Trophoblast cell (in vitro differentiated cells and primary cell): Measurements from ENCODE around the gene HPSE2.

Source experiments
- DNase-seq, 2 donors: peaks; one replicate each; pipeline ENCODE4 v3.0.0-alpha.2; 2016
- H2AFZ ChIP-seq: 2 replicates; pipeline ENCODE4 v1.6.1; 2013; ENCODE audit warnings: low read length, moderate library complexity, mild to moderate bottlenecking; ENCODE audit not compliant: insufficient read depth, poor library complexity
- H2AK5ac ChIP-seq: 2 replicates; pipeline ENCODE4 v1.6.1; 2013; ENCODE audit warnings: mild to moderate bottlenecking, low read length
- H2BK120ac ChIP-seq: 2 replicates; pipeline ENCODE4 v1.6.1; 2013; ENCODE audit warnings: low read length, mild to moderate bottlenecking, moderate library complexity; ENCODE audit not compliant: insufficient read depth, poor library complexity
- H2BK12ac ChIP-seq: 2 replicates; pipeline ENCODE4 v1.6.1; 2013; ENCODE audit warnings: mild to moderate bottlenecking, low read length, moderate library complexity
- H2BK5ac ChIP-seq: 2 replicates; pipeline ENCODE4 v1.6.1; 2013; ENCODE audit warnings: low read length, low read depth, moderate library complexity, mild to moderate bottlenecking; ENCODE audit not compliant: poor library complexity
- H3K14ac ChIP-seq: 2 replicates; pipeline ENCODE4 v1.6.1; 2013; ENCODE audit warnings: mild to moderate bottlenecking, low read length
- H3K18ac ChIP-seq: 2 replicates; pipeline ENCODE4 v1.6.1; 2013; ENCODE audit warnings: mild to moderate bottlenecking, low read length
- H3K23ac ChIP-seq: 2 replicates; pipeline ENCODE4 v1.6.1; 2013; ENCODE audit warnings: low read length
- H3K27ac ChIP-seq: 2 replicates; pipeline ENCODE4 v1.5.1; 2013; ENCODE audit warnings: low read depth, mild to moderate bottlenecking, inconsistent platforms, low read length, moderate library complexity
- H3K27me3 ChIP-seq: 2 replicates; pipeline ENCODE4 v1.6.1; 2013; ENCODE audit warnings: inconsistent platforms, mild to moderate bottlenecking, low read length, moderate library complexity; ENCODE audit not compliant: insufficient read depth
- H3K36me3 ChIP-seq, 2 experiments: 1 replicate in 1 of 2; 2 replicates in 1 of 2; pipeline ENCODE4 v1.6.1; 2013; ENCODE audit warnings: low read length in 2 of 2, mild to moderate bottlenecking in 2 of 2, moderate library complexity in 1 of 2; ENCODE audit not compliant: insufficient read depth in 2 of 2, control insufficient read depth in 1 of 2
- H3K4ac ChIP-seq: 2 replicates; pipeline ENCODE4 v1.6.1; 2013; ENCODE audit warnings: low read depth, mild to moderate bottlenecking, low read length, moderate library complexity
- H3K4me1 ChIP-seq, 2 experiments: 1 replicate in 1 of 2; 2 replicates in 1 of 2; pipeline ENCODE4 v1.6.1; 2013; ENCODE audit warnings: low read length in 2 of 2, mild to moderate bottlenecking in 2 of 2, moderate library complexity in 1 of 2; ENCODE audit not compliant: insufficient read depth in 2 of 2, control insufficient read depth in 1 of 2
- H3K4me2 ChIP-seq: 2 replicates; pipeline ENCODE4 v1.6.1; 2013; ENCODE audit warnings: inconsistent platforms, mild to moderate bottlenecking, low read length, moderate library complexity
- H3K4me3 ChIP-seq: 2 replicates; pipeline ENCODE4 v1.5.1; 2013; ENCODE audit warnings: mild to moderate bottlenecking, low read depth, low read length, inconsistent platforms
- H3K79me1 ChIP-seq: one replicate; pipeline ENCODE4 v1.6.1; 2013; ENCODE audit warnings: low read length
- H3K79me2 ChIP-seq: 2 replicates; pipeline ENCODE4 v1.6.1; 2013; ENCODE audit warnings: low read length, mild to moderate bottlenecking; ENCODE audit not compliant: control insufficient read depth, insufficient read depth, poor library complexity
- H3K9ac ChIP-seq: 2 replicates; pipeline ENCODE4 v1.6.1; 2013; ENCODE audit warnings: mild to moderate bottlenecking, low read length
- H3K9me3 ChIP-seq: 2 replicates; pipeline ENCODE4 v1.6.1; 2013; ENCODE audit warnings: low read depth, mild to moderate bottlenecking, control low read depth, inconsistent platforms, low read length; ENCODE audit not compliant: insufficient read depth
- H4K12ac ChIP-seq: 2 replicates; pipeline ENCODE4 v1.6.1; 2013; ENCODE audit warnings: low read depth, mild to moderate bottlenecking, low read length, moderate library complexity
- H4K8ac ChIP-seq: 2 replicates; pipeline ENCODE4 v1.6.1; 2013; ENCODE audit warnings: low read depth, mild to moderate bottlenecking, low read length, moderate library complexity
- H4K91ac ChIP-seq: one replicate; pipeline ENCODE4 v1.6.1; 2013; ENCODE audit warnings: low read depth, mild to moderate bottlenecking, low read length, moderate library complexity
- WGBS: extraction: QIAGEN DNeasy Blood & Tissue Kit; methylation state at CpG from one replicate; pipeline ENCODE4 v1.1.7; 2013; ENCODE audit warnings: missing lambda C conversion rate; ENCODE audit not compliant: insufficient read length, insufficient coverage; ENCODE audit errors: extremely low coverage; 5-methylcytosine and 5-hydroxymethylcytosine counted together

The HPSE2 gene

DNA sequence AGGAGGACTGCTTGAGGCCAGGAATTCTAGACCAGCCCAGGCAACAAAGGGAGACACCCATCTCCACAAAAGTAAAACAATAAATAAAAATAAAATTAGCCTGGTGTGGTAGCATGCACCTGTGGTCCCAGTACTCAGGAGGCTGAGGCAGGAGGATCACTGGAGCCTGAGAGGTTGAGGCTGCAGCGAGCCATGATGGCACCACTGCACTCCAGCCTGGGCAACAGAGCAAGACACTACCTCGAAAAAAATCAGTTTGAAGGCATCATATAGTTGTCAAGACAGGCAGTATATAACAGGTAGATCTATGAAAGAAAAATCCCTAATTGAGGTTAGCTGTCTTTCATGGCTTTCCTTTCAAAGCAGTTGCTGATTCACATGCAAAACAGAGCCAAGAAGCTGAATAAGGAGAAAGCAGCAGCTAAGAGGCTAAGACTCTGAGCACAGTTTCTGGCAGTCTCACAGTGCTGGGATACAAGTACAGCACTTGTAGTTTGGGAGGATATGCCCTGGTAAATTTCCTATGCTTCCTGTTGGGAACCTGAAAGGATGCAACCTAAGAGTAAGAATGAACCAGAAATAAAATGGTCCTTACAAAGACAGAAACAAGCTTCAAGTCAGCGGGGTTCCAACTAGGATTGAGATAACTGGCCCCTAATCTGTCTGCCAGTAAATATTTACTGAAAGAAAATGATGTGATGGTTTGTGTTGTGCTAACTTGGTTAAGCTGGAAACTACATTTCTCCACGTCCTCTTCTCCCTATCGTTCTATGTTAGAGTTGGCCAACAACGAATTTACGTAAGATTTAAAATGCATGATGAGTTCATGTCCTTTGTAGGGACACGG is 420.4 kb downstream of the HPSE2 start:
- H3K4me1 ChIP-seq = no peaks in the 10 kb centered on the region
- no peak overlapping the region for H3K14ac ChIP-seq
- no peak overlapping the region for H4K12ac ChIP-seq
- no peak overlapping the region for H2AK5ac ChIP-seq
- no peaks in the 10 kb centered on the region for H3K27me3 ChIP-seq
- no peak overlapping the region for H3K4ac ChIP-seq
- H3K9ac ChIP-seq = no peak overlapping the region
- H2AFZ ChIP-seq = no peak overlapping the region
- H3K36me3 ChIP-seq = no peaks in the 10 kb centered on the region
- no peak overlapping the region for H2BK5ac ChIP-seq
- no peak overlapping the region for H4K8ac ChIP-seq
- H4K91ac ChIP-seq = no peak overlapping the region
- H3K9me3 ChIP-seq = no peaks in the 10 kb centered on the region
- no peak overlapping the region for H3K4me3 ChIP-seq
- H3K23ac ChIP-seq = no peak overlapping the region
- H3K18ac ChIP-seq = no peak overlapping the region
- no CpG with 5 or more reads among the region's 8 CpGs for WGBS
- no peak overlapping the region for H3K4me2 ChIP-seq
- H2BK12ac ChIP-seq = no peak overlapping the region
- H3K79me1 ChIP-seq = no peaks in the 10 kb centered on the region
- H3K79me2 ChIP-seq = no peaks in the 10 kb centered on the region
- no peak overlapping the region for H3K27ac ChIP-seq
- H2BK120ac ChIP-seq = no peak overlapping the region
- no peak for DNase-seq

DNA sequence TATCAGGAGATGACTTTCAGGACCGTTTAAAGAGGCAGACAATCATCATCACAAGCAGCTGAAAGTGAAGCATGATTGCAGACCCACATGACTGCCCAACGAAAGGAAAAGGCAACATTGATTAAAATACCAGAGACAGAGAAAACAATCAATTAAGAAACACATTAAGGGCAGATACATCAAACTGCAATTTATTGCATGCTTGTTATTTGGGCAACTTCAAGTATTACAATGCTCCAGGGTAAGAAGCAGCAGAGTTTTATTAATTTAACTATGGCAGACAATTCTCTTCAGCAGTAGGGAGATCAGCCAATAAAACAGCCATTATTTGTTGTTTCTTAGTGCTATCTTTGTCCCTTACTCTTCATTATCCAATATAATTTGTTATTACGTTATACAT is 421.2 kb downstream of the HPSE2 start:
- Histone ChIP-seq H3K79me2 (no peaks in the 10 kb centered on the region), H3K9ac (no peak overlapping the region), H3K14ac (no peak overlapping the region), H2BK5ac (no peak overlapping the region), H4K12ac (no peak overlapping the region), H3K4me3 (no peak overlapping the region), H4K91ac (no peak overlapping the region), H4K8ac (no peak overlapping the region), H3K23ac (no peak overlapping the region), H2BK12ac (no peak overlapping the region), H3K9me3 (no peaks in the 10 kb centered on the region), H2AK5ac (no peak overlapping the region), H3K27me3 (no peaks in the 10 kb centered on the region), H3K79me1 (no peaks in the 10 kb centered on the region), H3K27ac (no peak overlapping the region), H3K4me1 (no peaks in the 10 kb centered on the region), H3K4ac (no peak overlapping the region), H2AFZ (no peak overlapping the region), H3K18ac (no peak overlapping the region), H3K36me3 (no peaks in the 10 kb centered on the region), H3K4me2 (no peak overlapping the region), H2BK120ac (no peak overlapping the region)
- DNase-seq = no peak
- no CpG with 5 or more reads among the region's 3 CpGs for WGBS

DNA sequence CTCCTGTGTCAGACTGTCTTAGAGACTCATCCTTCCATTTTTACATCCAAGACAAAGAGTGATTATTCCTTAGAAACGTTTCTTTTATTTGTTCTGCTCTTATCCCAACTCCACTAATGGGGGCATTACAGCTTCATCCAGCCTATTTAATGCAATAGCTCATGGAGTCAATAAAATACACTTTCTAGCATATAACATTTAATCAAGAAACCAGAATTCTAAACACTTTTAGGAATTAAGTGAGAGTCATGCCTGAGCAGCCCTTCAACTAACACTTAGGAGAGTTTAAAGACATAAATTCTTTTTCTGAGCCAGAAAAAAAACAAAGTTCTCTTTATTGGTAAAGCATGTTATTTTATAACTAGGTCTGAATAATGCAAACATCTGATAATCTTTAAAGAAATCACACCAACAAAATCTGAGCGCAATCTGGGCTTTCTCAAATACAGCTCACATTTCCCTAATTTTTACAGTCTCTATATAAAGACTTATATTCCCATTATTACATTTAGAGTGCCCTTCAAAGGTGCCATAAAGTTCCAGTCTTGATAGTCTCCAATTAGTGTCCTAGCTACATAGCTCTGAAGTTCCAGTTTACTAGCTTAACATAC is 427.3 kb downstream of the HPSE2 start:
- DNase-seq = no peak
- Histone ChIP-seq H3K18ac (no peak overlapping the region), H3K23ac (no peak overlapping the region), H3K36me3 (no peaks in the 10 kb centered on the region), H4K8ac (no peak overlapping the region), H3K4me2 (no peak overlapping the region), H2BK12ac (no peak overlapping the region), H3K79me1 (no peaks in the 10 kb centered on the region), H3K79me2 (no peaks in the 10 kb centered on the region), H2AFZ (no peak overlapping the region), H3K4me1 (no peaks in the 10 kb centered on the region), H3K14ac (no peak overlapping the region), H3K27ac (no peak overlapping the region), H2BK5ac (no peak overlapping the region), H3K4ac (no peak overlapping the region), H3K27me3 (no peaks in the 10 kb centered on the region), H2BK120ac (no peak overlapping the region), H4K12ac (no peak overlapping the region), H3K4me3 (no peak overlapping the region), H3K9me3 (no peaks in the 10 kb centered on the region), H4K91ac (no peak overlapping the region), H2AK5ac (no peak overlapping the region), H3K9ac (no peak overlapping the region)
- WGBS = no CpG with 5 or more reads among the region's 2 CpGs

DNA sequence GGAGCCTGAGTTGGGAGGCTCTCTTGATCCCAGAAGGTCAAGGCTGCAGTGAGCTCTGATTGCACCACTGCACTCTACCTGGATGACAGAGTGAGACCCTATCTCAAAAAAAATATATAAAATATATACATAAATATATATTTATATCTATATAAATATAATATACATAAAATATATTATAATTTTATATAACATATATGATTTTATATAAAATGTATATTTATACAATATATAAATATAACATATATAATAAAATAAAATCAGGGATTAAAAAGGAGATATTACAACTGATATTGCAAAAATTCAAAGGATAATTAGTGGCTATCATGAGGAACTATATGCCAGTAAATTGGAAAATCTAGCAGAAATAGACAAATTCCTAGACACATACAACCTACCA is 435.4 kb downstream of the HPSE2 start:
- H2AFZ ChIP-seq = no peak overlapping the region
- no peaks in the 10 kb centered on the region for H3K27me3 ChIP-seq
- no peaks in the 10 kb centered on the region for H3K79me1 ChIP-seq
- H4K91ac ChIP-seq = no peak overlapping the region
- no peak overlapping the region for H3K18ac ChIP-seq
- H2AK5ac ChIP-seq = no peak overlapping the region
- no peak overlapping the region for H2BK120ac ChIP-seq
- H3K4me2 ChIP-seq = no peak overlapping the region
- H3K14ac ChIP-seq = no peak overlapping the region
- no peaks in the 10 kb centered on the region for H3K4me1 ChIP-seq
- H3K4me3 ChIP-seq = no peak overlapping the region
- H4K12ac ChIP-seq = no peak overlapping the region
- no peak overlapping the region for H4K8ac ChIP-seq
- H3K9me3 ChIP-seq = no peaks in the 10 kb centered on the region
- DNase-seq = no peak
- no peaks in the 10 kb centered on the region for H3K79me2 ChIP-seq
- no peaks in the 10 kb centered on the region for H3K36me3 ChIP-seq
- no peak overlapping the region for H3K4ac ChIP-seq
- no peak overlapping the region for H2BK5ac ChIP-seq
- no peak overlapping the region for H3K9ac ChIP-seq
- H2BK12ac ChIP-seq = no peak overlapping the region
- H3K27ac ChIP-seq = no peak overlapping the region
- no peak overlapping the region for H3K23ac ChIP-seq
